HTERT RPE-1 (cell line): ENCODE data around the gene ATP6V0A1.
"Not testable (repeated sequence)": the region's sequence is repeated elsewhere in the genome, so short reads cannot be mapped to it uniquely, and the experiment has no call there.

ENCODE experiments used
- in situ Hi-C: fragments of 300-500 bp; cut with MboI; formaldehyde crosslinking; loops from 4 replicates; pipeline ENCODE4 v1.14.3; 2020; ENCODE audit warnings: low sequenced_read_pairs

The ATP6V0A1 gene

GRCh38 chr17:42537156-42537805 lies 78.6 kb downstream of the ATP6V0A1 start:
- in situ Hi-C loops: no loop called here

GRCh38 chr17:42537826-42538451 lies 79.3 kb downstream of the ATP6V0A1 start:
- in situ Hi-C loops: no loop called here

DNA sequence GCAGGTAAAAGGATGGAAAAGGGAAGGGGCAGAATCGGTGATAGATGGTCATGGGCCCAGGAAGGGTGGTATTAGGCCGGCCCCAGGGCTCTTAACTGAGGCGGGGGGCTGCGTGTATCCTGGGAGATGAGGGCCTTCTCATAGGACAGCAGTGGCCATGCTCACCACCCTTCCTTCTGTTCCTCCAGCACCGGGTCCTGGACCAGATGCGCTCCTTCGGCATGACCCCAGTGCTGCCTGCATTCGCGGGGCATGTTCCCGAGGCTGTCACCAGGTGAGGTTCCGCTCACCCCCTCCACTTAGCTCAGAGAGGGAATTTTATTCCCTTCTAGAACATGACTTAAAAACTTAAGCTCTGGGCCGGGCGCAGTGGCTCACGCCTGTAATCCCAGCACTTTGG lies 79.8 kb downstream of the ATP6V0A1 start:
- in situ Hi-C loops: no loop called here

GRCh38 chr17:42540558-42540957 lies 81.9 kb downstream of the ATP6V0A1 start:
- in situ Hi-C loops: not testable (repeated sequence)

DNA sequence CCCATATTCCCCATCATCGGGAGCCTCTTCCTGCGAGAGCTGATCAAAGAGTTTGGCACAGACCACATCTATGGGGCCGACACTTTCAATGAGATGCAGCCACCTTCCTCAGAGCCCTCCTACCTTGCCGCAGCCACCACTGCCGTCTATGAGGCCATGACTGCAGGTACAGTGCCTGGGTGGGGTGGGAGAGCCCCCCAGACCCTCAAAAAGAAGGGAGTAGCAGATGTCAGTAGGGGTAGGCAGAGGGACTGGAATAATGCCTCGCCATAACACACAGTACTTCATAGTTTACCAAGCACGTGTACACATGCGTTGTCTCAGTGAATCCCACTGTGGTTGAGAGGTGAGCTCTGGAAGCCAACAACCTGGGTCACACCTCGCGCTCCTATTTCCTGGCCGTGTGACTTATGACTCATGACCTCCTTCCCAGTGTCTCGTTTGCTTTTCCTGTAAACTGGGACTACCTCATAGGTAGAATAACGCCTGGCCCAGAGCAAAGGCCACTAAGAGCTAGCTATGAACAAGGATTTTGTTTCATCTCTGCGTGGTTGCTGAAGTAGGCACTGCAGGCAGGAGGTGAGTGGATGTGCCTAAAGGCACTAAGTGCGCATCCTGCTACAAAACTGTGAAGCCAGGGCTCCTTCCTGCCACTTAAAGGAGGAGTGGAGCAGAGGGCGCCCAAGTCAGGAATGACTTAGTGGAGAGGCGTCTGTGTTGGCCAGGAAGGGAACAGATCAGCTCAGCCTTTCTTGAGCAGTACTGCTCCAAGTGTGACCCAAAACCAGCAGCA lies 82.6 kb downstream of the ATP6V0A1 start:
- in situ Hi-C loops: no loop called here

DNA sequence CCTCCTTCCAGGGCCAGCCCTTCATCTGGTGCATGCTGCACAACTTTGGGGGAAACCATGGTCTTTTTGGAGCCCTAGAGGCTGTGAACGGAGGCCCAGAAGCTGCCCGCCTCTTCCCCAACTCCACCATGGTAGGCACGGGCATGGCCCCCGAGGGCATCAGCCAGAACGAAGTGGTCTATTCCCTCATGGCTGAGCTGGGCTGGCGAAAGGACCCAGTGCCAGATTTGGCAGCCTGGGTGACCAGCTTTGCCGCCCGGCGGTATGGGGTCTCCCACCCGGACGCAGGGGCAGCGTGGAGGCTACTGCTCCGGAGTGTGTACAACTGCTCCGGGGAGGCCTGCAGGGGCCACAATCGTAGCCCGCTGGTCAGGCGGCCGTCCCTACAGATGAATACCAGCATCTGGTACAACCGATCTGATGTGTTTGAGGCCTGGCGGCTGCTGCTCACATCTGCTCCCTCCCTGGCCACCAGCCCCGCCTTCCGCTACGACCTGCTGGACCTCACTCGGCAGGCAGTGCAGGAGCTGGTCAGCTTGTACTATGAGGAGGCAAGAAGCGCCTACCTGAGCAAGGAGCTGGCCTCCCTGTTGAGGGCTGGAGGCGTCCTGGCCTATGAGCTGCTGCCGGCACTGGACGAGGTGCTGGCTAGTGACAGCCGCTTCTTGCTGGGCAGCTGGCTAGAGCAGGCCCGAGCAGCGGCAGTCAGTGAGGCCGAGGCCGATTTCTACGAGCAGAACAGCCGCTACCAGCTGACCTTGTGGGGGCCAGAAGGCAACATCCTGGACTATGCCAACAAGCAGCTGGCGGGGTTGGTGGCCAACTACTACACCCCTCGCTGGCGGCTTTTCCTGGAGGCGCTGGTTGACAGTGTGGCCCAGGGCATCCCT lies 84.8 kb downstream of the ATP6V0A1 start:
- in situ Hi-C loops: no loop called here

DNA sequence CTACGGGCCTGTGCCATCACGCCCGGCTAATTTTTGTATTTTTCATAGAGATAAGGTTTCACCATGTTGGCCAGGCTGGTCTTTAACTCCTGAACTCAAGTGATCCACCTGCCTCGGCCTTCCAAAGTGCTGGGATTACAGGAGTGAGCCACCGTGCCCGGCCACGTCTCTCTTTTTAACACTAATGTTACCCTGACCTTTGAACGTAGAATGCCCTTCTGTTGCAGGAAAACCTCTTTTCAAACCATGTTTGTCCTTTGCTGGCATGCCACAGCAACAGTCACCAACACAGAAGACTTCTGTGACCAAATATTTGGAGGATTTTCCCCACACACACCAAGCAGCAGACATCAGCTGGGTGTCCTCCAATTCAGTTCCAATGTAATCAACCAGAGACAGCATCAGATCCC lies 86.2 kb downstream of the ATP6V0A1 start:
- in situ Hi-C loops: no loop called here

DNA sequence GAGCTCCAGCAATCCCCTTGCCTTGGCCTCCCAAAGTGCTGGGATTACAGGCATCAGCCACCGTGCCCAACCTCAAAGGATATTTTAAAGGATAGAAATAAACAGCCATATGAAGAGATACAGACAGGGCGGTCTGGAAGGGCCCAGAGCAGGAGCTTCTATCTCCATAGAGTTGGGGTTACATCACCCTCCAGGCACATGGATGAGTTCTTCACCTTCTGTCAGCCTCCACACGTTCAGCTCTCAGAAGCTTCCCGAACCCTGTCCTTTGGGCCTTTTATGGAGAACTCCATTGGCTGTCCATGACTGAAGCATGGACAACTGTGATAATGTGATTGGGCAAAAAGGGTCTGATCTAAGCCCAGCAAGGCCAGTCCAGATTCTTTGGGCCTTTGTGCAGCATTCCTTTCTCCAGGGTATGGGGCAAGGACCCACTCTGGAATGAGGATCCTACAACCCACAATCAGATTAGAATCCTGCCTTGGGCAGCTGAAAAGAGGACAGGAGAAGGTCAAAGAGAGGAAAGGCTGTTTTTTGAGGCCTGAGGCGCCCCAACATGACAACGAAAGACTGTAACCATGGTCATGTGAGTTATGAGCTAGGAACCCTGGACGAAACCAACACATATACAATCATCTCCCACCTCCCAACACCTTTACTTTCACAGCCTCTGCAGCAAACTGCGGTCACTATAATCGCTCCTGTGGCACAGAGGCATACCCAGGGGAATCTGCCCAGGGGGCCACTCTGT lies 87.3 kb downstream of the ATP6V0A1 start:
- in situ Hi-C loops: not testable (repeated sequence)

DNA sequence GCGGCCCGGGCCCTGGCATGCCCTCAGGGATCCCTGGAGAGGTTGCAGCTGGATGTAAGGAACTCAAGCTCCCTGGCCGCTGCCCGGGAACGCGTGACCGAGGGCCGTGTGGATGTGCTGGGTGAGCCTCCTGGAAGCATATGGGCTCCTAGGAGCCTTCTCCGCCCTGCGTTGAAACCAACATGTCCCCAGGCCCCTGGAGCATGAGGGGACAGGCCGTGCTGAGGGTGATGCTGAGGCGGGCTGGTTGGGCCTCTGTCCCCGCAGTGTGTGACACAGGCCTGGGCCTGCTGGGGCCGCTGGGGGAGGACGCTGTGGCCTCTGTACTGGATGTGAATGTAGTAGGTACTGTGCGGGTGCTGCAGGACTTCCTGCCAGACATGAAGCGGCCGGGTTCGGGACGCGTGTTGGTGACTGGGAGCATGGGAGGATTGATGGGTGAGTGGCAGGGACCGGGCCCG lies 88.4 kb downstream of the ATP6V0A1 start:
- in situ Hi-C loops: no loop called here

- in situ Hi-C loops: no loop called here
These were observed 89.0 kb downstream of the ATP6V0A1 start for GRCh38 chr17:42547698-42548069.

GRCh38 chr17:42548070-42548837 lies 89.6 kb downstream of the ATP6V0A1 start:
- in situ Hi-C loops: no loop called here

DNA sequence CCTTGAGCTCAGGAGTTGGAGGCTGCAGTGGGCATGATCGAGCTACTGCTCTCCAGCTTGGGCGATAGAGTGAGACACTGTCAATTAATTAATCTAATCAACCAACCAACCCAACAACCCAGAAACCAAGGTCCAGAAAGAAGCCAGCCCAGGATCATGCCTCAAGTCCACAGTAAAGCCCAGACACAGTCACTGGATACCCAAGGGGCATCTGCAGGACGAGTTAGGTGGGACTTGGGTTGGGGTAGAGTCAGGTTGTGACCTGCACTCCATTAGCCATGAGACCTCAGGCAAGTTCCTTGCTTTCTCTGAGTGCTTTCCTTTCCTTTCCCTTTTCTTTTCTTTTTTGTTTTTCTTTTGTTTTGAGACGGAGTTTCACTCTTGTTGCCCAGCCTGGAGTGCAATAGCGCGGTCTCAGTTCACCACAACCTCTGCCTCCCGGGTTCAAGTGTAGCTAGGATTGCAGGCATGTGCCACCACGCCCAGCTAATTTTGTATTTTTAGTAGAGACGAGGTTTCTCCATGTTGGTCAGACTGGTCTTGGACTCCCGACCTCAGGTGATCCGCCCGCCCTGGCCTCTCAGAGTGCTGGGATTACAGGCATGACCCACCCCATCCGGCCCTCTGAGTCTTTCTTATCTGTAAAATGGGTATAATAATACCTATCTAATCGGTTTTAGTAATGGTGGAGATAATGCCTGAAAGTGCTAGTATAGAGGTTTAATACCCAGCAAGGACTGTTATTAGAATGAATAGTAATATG lies 90.5 kb downstream of the ATP6V0A1 start:
- in situ Hi-C loops: no loop called here

GRCh38 chr17:42552736-42553135 lies 94.1 kb downstream of the ATP6V0A1 start, which contains the start of gene HSD17B1:
Gene HSD17B1, plus strand, starts transcription at chr17:42552923. Its CDS starts 11 bp downstream, at chr17:42552934.
- in situ Hi-C loops: not testable (repeated sequence)

DNA sequence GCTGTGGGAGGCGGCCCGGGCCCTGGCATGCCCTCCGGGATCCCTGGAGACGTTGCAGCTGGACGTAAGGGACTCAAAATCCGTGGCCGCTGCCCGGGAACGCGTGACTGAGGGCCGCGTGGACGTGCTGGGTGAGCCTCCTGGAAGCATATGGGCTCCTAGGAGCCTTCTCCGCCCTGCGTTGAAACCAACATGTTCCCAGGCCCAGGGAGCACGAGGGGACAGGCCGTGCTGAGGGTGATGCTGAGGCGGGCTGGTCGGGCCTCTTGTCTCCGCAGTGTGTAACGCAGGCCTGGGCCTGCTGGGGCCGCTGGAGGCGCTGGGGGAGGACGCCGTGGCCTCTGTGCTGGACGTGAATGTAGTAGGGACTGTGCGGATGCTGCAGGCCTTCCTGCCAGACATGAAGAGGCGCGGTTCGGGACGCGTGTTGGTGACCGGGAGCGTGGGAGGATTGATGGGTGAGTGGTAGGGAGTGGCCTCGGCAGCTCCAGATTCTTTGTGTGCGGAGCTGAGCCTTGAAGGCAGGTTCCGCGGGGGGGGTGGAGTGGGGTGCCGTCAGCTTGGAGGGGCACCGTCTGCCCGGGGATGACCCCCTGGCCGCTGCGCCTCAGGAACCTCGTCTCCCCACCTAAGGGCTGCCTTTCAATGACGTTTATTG lies 94.6 kb downstream of the ATP6V0A1 start:
- in situ Hi-C loops: no loop called here

DNA sequence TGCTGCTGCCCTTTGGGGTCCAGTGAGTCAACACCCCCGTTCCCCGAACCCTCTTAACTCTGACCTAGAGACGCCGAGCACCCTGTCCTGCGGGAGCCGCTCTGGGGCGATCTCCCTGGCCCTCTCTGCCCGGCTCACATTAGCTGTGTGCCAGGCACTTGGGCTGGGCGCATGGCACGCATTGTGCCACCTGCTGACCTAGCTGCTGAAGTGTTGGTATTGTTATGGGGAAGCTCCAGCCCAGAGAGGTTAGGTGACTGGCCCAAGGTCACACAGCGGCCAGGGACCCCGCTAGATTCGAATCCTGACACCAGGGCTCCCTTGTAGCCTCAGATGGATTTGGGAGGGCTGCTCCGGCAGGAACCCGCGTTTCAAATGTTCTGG lies 95.2 kb downstream of the ATP6V0A1 start:
- in situ Hi-C loops: no loop called here

- in situ Hi-C loops: no loop called here
These were observed 95.8 kb downstream of the ATP6V0A1 start for GRCh38 chr17:42554250-42555121.

DNA sequence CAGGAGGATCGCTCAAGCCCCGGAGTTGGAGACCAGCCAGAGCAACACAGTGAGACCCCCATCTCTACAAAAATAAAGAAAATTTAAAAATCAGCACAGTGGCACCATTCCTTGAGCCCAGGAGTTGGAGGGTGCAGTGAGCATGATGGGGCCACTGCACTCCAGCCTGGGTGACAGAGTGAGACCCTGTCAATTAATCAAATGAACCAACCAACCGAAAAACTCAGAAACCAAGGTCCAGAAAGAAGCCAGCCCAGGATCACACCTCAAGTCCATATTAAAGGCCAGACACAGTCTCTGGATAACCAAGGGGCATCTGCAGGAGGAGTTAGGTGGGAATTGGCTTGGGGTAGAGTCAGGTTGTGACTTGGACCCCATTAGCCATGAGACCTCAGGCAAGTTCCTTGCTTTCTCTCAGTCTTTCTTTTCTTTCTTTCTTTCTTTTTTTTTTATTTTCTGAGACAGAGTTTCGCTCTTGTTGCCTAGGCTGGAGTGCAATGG lies 96.5 kb downstream of the ATP6V0A1 start:
- in situ Hi-C loops: no loop called here
